ENCODE results near the gene HLA-G.

The HLA-G gene

GRCh38 chr6:29814379-29815117 lies 13.1 kb upstream of the HLA-G start:
- no peaks in the 10 kb centered on the region for H3F3A ChIP-seq (ENCODE audit: low read depth)
- H3K9me3 ChIP-seq (ENCODE audit: insufficient read depth, low read depth, low read length) = no peaks in the 10 kb centered on the region
- no peak overlapping the region for H3K9ac ChIP-seq (ENCODE audit: low read depth, low read length, poor library complexity, severe bottlenecking)
- H3K4me1 ChIP-seq (ENCODE audit: insufficient read depth, low read length, poor library complexity, severe bottlenecking) = no peaks in the 10 kb centered on the region
- TF ChIP-seq EZH2phosphoT487 (IDR thresholded peaks at IDR 0.05; ENCODE audit: borderline replicate concordance) = no peak
- no peak for TF ChIP-seq CTCF (conservative IDR thresholded peaks at IDR 0.05; ENCODE audit: low read length)
- H4K20me1 ChIP-seq (ENCODE audit: insufficient read depth, low read length, poor library complexity, severe bottlenecking) = no peaks in the 10 kb centered on the region
- no peaks in the 10 kb centered on the region for H3K36me3 ChIP-seq (ENCODE audit: insufficient read depth, low read length)
- no peaks in the 10 kb centered on the region for H3K9me2 ChIP-seq (replicated peaks; ENCODE audit: low read depth, low read length)
- no peak overlapping the region for H3K4me2 ChIP-seq (ENCODE audit: low read depth, low read length, poor library complexity, severe bottlenecking)
- no peak overlapping the region for H2AFZ ChIP-seq (ENCODE audit: low read length)
- no peaks in the 10 kb centered on the region for H3K27me3 ChIP-seq (ENCODE audit: insufficient read depth, low read length, poor library complexity, severe bottlenecking)
- H3K79me2 ChIP-seq (ENCODE audit: insufficient read depth, low read length) = no peaks in the 10 kb centered on the region
- H3K4me3 ChIP-seq (ENCODE audit: low read length, poor library complexity, severe bottlenecking) = no peak overlapping the region

DNA sequence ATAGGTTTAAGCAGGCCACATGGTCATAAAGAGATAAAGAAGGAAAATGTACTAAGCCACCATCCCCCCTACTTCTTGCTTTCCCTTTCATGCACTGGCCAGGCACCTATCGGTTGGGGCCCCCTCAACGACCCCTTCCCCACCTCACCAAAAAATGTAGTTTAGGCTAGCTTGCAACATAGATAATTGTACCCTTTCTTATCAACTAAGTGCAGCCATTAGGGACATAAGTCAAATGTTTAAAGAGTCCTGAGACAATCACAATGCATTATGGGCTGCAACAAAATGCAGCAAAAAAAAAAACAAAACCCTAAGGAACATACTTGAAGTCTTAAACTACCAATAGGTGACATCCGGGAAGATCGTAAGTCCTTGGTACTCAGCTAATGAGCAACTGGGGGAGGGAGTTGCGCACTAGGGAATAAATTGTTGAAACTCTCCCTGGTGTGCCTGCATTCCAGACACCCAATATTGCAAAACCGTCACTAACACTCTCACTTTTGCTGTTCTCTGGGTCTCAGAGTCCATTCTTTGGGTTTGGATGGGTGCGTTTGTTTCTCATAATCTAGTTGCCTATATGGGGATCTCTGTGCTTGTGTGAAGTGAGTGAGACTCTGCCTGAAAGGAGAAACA lies 12.4 kb upstream of the HLA-G start:
- Histone ChIP-seq H3K9me2 (replicated peaks; ENCODE audit: low read depth, low read length) (no peaks in the 10 kb centered on the region), H3K79me2 (ENCODE audit: insufficient read depth, low read length) (no peaks in the 10 kb centered on the region), H3K9ac (ENCODE audit: low read depth, low read length, poor library complexity, severe bottlenecking) (no peak overlapping the region), H4K20me1 (ENCODE audit: insufficient read depth, low read length, poor library complexity, severe bottlenecking) (no peaks in the 10 kb centered on the region), H3K9me3 (ENCODE audit: insufficient read depth, low read depth, low read length) (no peaks in the 10 kb centered on the region), H3K4me1 (ENCODE audit: insufficient read depth, low read length, poor library complexity, severe bottlenecking) (no peaks in the 10 kb centered on the region), H3K36me3 (ENCODE audit: insufficient read depth, low read length) (no peaks in the 10 kb centered on the region), H3K4me2 (ENCODE audit: low read depth, low read length, poor library complexity, severe bottlenecking) (no peak overlapping the region), H3K4me3 (ENCODE audit: low read length, poor library complexity, severe bottlenecking) (no peak overlapping the region), H3F3A (ENCODE audit: low read depth) (no peaks in the 10 kb centered on the region), H2AFZ (ENCODE audit: low read length) (no peak overlapping the region), H3K27me3 (ENCODE audit: insufficient read depth, low read length, poor library complexity, severe bottlenecking) (no peaks in the 10 kb centered on the region)
- TF ChIP-seq CTCF (conservative IDR thresholded peaks at IDR 0.05; ENCODE audit: low read length) (no peak), EZH2phosphoT487 (IDR thresholded peaks at IDR 0.05; ENCODE audit: borderline replicate concordance) (no peak)

DNA sequence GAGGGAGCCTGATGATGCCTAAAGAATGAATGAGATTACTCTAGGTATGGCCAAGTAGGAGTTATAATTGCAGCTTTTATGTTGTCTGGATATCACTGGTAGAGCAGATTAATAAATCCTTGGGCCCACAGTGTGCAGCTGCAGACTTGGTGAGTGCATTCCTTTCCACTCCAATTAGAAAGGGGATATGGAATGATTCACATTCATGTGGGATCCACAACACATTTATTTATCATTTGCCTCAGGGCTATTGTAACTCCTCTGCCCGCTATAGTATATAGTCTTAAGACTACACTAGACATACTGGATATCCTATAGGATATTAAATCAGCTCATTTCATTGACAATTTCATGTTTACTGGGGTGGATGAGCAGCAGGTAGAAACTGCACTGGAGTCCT lies 11.6 kb upstream of the HLA-G start:
- H3K9ac ChIP-seq (ENCODE audit: low read depth, low read length, poor library complexity, severe bottlenecking) = no peak overlapping the region
- TF ChIP-seq EZH2phosphoT487 (IDR thresholded peaks at IDR 0.05; ENCODE audit: borderline replicate concordance) = no peak
- no peak for TF ChIP-seq CTCF (conservative IDR thresholded peaks at IDR 0.05; ENCODE audit: low read length)
- H3K4me2 ChIP-seq (ENCODE audit: low read depth, low read length, poor library complexity, severe bottlenecking) = no peak overlapping the region
- no peaks in the 10 kb centered on the region for H3K4me1 ChIP-seq (ENCODE audit: insufficient read depth, low read length, poor library complexity, severe bottlenecking)
- no peaks in the 10 kb centered on the region for H3F3A ChIP-seq (ENCODE audit: low read depth)
- H3K27me3 ChIP-seq (ENCODE audit: insufficient read depth, low read length, poor library complexity, severe bottlenecking) = no peaks in the 10 kb centered on the region
- no peak overlapping the region for H3K4me3 ChIP-seq (ENCODE audit: low read length, poor library complexity, severe bottlenecking)
- H2AFZ ChIP-seq (ENCODE audit: low read length) = no peak overlapping the region
- no peaks in the 10 kb centered on the region for H4K20me1 ChIP-seq (ENCODE audit: insufficient read depth, low read length, poor library complexity, severe bottlenecking)
- no peaks in the 10 kb centered on the region for H3K36me3 ChIP-seq (ENCODE audit: insufficient read depth, low read length)
- H3K79me2 ChIP-seq (ENCODE audit: insufficient read depth, low read length) = no peaks in the 10 kb centered on the region
- H3K9me3 ChIP-seq (ENCODE audit: insufficient read depth, low read depth, low read length) = no peaks in the 10 kb centered on the region
- H3K9me2 ChIP-seq (replicated peaks; ENCODE audit: low read depth, low read length) = no peaks in the 10 kb centered on the region

Data from Loucy (cell line).